NK-92 (cell line): ENCODE data around the gene PIGR.

Source experiments
- DNase-seq: peaks from one replicate; lab custom pipeline; 2025; ENCODE audit not compliant: unreplicated experiment; lab: John Stamatoyannopoulos, UW

The PIGR gene

DNA sequence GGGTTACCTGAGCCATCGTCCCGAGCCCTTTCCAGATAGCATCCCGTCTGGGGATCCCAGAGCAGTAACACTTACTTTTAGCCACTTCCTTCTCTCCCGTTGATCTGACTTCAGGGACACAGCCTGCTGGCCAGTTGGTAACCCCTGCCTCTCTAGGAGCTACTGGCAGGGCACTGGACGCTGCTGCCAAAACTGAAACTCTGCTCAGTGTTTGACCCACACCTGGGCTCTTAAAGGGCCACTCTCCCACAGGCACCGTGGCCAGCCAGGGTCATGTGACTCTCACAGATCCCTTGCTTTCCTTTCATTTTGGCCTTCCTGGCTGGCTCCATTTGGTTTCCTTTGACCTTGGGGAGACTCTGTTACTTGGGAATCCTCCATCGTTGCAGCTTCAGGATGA, at the start of gene PIGR:
Gene PIGR (minus strand): TSS at position 206 of the 400 bp plus-strand sequence. CDS start 5,935 bp downstream, outside the sequence.
- DNase-seq = no peak

DNA sequence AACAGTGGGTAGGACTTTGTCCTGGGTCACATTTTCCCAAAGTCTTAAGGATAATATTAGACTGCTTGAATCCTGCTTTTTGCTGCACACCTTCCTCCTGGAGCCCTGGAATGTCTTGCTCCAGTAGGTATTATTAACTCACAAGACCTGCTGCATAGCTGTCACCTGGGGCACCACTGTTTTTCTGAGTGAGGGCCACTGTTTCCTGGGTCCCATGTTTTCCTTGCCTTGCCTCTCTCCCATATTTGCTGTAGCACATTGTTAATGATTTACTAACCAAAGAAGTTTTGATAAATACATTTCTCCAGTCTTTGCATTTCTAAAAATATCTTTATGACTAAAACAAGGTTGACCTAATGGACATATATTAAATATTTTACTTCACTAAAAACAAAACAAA, 46.5 kb upstream of the PIGR start:
- DNase-seq = no peak

GRCh38 chr1:206987873-206988272, 41.6 kb upstream of the PIGR start:
- no peak for DNase-seq

GRCh38 chr1:206986885-206987284, 40.6 kb upstream of the PIGR start:
- DNase-seq = no peak

DNA sequence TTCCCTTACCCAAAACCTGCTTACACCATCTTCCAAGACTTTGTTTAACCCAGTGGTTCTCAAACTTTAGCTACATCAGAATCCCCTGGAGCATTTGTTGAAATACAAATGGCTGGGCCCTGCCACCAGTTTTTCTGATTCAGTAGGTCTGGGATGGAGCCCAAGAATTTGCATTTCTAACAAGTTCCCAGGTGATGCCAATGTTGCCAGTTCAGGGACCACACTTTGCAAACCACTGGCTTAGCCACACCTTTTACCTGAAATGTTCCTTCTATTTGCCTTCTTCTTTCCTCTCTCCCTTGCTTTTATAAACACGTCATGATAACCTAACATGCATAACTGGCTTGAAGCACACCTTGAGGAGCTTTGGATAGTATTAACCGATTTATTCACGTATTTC, 40.1 kb upstream of the PIGR start:
- DNase-seq = no peak

DNA sequence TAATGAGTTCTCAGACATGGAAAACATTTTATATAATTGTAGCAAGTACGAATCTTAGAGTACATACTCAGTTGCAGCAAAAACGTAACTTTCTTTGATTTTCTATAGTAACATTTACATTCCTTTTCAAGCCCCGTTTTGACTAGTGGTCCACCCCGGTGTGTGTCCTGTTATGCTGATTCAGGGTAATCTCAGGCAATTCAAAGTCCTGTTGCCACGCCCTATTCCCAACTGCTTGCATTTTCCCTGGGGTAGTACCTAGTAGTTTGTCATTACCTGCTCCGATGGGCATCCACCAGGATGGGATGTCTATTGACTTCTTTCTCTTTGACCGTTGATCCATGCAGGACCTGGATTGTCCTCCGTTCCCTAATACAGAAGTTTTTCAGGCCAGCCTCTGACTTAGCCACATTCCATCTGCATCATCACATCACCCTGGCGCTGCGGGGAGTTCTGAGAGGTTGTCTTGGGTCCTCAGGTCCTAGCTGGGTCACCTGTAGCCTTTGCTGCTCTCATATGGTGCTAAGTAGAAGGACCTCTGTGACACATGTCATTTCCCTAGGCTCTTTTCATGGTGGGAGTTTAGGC, 39.0 kb upstream of the PIGR start:
- no peak for DNase-seq

- no peak for DNase-seq
Observed at GRCh38 chr1:206982216-206982615, 36.0 kb upstream of the PIGR start.

DNA sequence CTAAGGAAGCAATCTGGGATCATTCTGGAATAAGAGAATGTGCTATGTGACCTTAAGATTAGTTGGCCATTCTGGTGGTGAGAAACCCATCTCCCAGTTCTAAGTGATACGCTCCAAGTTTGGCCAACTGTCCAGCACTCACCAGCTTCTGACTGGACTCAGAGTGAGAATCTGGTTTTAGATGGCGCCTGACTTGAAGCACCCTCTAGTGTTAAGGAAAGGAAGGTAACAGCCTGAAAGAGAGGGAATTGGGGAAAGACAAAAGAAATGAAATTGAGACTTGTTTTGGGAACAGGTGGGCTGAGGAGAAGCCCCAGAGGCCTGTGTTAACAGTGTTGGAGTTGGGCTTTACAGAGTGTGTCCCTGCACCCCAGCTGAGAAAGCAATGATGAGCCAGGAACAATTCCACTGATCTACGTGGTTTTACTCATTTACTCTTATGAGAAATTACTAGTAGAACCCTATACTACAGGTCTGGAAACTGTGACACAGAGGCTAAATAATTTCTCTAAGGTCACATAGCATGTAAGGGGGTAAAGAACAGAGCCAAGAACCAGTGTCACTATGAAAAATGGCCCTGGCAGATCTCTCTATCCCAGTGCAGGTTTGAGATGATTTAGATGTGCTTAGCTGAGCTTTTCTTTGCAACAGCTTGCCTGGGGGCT, 33.2 kb upstream of the PIGR start:
- DNase-seq = no peak

DNA sequence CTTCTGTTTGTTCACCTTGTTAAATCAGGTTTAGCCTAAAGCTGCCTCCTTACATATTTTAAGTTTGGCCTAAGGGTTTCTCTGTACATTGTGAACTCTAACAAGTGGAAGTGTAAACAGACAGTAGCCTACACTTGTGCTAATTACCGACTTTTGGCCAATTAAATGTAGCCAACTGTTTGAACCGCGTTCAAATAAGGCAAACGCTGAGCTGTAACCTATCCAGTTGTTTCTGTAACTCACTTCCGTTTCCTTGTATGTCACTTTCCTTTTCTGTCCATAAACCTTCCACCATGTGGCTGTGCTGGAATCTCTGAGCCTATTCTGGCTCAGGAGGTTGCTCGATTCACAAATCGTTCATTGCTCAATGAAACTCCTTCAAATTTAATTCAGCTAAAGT, 32.0 kb upstream of the PIGR start:
- no peak for DNase-seq

DNA sequence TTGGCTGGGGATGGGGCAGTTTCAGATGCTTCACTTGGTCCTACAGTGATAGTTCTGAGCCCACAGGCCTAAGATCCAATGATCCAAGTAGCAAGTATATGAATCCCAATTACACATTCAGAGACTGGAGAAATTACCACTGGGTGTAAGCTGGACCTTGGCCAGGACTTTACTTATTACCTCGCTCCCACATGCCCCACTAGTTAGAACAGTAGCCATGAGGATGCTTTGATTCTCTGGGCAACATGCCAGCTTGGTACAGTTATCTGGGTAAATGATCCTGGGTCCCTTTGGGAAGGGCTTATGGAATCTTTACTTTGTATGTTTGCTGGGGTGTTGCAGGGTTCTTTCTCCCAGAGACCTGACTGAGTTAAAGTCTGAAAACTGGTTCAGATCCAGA, 29.0 kb upstream of the PIGR start:
- DNase-seq = no peak

- no peak for DNase-seq
Observed at GRCh38 chr1:206974140-206974539, 27.9 kb upstream of the PIGR start.

- DNase-seq = no peak
Observed at GRCh38 chr1:206972728-206973127, 26.5 kb upstream of the PIGR start.

DNA sequence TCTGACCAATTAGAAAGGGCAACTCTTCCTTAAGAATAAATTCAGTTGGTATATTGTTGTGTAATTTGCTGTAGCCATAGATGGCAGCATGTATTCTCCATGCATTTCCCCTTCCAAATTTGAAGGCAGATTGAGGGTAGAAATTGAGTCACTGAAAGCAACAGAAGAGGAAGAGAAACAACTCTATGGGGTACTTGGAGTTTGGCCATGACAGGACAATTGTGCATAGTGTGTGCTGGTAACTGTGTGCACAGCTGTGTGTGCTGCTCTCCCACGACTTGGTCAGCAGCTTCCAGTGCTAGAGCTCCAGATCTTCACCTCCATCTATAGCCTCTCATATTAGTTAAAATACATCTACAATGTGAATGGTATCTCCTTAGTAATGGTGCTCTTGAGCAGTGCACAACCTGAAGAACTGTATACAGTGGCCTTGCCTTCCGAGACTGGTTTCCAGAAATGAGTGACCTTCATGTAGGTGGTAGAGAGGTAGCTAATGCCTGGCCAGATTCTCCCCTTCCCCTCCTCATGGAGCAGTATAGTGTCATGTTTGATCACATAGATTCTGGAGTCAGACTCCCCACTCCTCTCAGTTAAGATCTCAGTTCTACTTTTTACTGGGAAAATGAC, 24.9 kb upstream of the PIGR start:
- no peak for DNase-seq

DNA sequence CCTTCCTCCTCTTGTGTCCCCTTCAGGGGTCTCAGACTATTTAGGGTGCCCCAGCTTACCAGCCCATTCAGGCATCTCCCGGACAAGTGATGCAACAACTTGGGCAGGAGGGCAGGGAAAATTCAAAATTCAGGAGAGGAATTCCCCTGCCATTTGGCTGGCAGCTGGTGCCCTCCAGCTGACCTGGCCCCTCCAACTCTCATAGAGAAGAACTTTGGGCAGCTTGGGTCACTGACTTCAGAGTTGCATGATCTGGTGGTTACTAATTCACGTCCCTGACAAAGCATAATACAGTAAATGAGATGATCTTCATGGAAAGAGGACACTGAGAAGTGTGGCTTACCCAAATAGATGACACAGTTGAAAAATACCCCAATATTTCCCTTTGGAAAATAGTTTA, 24.2 kb upstream of the PIGR start, which contains the start of gene FCAMR:
Gene FCAMR (minus strand): TSS at position 15 of the 400 bp plus-strand sequence. CDS start 335 bp downstream, outside the sequence.
- DNase-seq = no peak

GRCh38 chr1:206969090-206969489, 22.8 kb upstream of the PIGR start:
- no peak for DNase-seq

DNA sequence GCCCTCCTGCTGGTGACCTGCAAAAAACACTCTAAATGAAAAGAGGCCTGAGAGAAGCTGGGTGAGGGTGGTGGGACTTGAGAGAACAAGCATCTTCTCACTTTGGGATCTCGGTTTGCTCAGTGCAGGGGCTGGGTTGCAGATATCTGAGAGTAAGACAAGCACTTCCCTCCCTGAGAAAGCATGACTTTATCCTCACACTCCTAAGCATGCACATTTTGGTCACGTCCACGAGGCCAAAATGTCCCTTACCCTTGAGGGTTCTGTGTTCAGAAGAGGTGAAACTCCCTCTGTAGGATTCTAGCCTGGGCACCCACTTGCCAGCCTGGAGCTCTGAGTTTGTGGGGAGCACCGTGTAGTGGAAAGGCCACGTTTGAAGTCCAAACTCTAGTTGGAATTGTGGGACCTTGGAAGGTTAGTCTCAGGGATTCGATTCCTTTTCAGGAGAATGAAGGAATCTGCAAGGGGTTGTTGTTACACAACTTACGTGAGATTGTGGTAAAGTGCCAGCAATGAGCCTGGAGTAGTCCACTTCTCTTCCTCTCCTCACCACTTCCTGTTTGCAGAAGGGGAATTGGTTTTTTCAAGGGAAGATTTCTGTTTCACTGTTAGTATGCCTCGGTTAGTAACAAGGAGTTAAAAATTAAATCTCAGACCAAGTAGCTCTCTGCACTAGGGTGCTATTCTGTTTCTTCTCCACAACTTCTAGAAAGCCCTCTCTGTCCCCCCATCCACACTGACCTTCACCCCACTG, 21.0 kb upstream of the PIGR start:
- DNase-seq = no peak

- DNase-seq = no peak
Observed at GRCh38 chr1:206965781-206966180, 19.5 kb upstream of the PIGR start.

DNA sequence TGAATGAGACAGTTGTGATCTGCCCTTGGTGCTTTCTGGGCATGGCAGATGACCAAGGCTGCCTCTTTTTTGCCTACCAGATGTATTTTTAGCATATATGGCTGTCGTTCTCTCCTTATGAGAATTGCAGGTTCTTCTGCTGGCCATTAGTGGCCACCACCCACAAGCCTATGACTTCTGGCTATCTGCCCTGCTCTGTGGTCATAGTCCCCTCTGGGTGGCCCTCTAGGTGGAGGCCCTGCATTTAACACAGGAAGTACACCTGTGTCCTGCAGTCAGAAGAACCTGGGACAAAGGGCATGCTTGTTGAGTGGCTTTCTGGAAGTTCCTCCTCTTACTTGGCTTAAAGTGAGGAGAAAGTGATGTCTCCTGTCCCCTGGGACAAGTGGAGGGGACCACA, 17.5 kb upstream of the PIGR start:
- no peak for DNase-seq

DNA sequence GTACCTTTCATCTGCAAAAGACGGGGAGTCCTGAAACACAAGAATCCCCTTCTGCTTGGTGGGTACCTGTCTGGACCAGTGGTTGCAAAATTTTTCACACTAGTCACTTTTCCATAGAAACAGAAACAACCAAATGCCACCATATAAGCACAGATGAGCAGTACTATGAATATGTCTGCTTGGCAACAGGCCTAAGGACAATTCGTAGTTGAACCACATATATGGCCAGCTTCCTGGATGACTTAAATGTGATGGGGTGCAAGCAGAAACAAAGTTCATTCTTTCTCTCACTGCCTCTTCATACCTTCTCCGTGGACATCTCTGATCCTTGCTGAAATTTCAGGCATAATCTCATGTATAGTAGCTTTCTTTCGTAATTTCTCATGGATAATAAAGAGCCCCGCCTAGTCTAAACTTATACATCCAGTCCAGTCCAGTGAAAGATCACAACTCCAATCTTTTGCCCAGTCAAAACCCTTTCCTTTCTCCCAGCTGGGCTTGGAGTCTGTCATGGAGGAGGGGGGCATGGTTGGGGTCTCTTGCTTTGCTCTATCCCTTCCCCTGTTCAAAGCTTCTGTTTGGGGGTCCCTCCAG, 16.9 kb upstream of the PIGR start:
- no peak for DNase-seq

DNA sequence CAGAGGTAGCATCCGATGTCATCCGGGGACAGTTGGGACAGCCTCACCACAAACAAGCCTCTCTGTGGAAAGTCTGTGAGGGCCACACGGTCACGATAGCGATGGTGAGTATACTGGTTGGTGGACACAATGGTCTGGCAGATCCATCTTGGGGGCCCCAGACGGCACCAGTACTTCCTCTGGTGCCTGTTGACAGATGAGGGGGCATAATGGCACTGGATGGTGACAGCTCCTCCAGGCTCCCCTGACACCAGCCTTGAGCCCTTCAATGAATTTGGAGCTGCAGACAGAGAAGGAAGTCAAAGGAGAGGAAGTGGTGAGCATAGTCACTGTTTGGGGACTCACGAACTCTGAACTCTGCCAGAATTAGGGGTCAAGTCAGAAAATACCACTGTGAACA, 16.0 kb upstream of the PIGR start:
- DNase-seq = no peak

- DNase-seq = no peak
Observed at GRCh38 chr1:206961668-206962067, 15.4 kb upstream of the PIGR start.
